Heart right ventricle (tissue), 16 donors: ENCODE measurements around the gene CFI. TPM values are rescaled to one million over a fixed set of nuclear protein-coding genes. Genes with fewer than 3 reads are reported as not detected.

Experiments used
- ATAC-seq, 8 donors: fragments of 200-7000 bp; cut with Tn5 transposase; one replicate each; pipeline ENCODE4 v1.9.1; 2020; ENCODE audit warnings: mild to moderate bottlenecking in 8 of 8, moderate library complexity in 8 of 8, moderate number of reproducible peaks in 1 of 8
- DNase-seq, 2 donors: peaks; one replicate each; pipeline ENCODE4 v3.0.0-alpha.2; 2020
- H3K27ac ChIP-seq, 10 donors: fragments of 200-600 bp; sonication (generic) in 2 of 10; one replicate each; pipeline versions ENCODE4 v1.5.0 to v1.8.0; 2020 to 2022; ENCODE audit warnings: mild to moderate bottlenecking in 3 of 10
- H3K27me3 ChIP-seq, 7 donors: fragments of 200-600 bp; one replicate each; pipeline ENCODE4 v1.8.0; 2021 to 2022; ENCODE audit warnings: mild to moderate bottlenecking in 2 of 7
- H3K36me3 ChIP-seq, 9 donors: fragments of 200-600 bp; sonication (generic) in 1 of 9; one replicate each; pipeline versions ENCODE4 v1.5.0 to v1.8.0; 2020 to 2022; ENCODE audit warnings: mild to moderate bottlenecking in 2 of 9
- H3K4me1 ChIP-seq, 9 donors: fragments of 200-600 bp; sonication (generic) in 1 of 9; one replicate each; pipeline versions ENCODE4 v1.5.0 to v1.8.0; 2020 to 2022; ENCODE audit warnings: mild to moderate bottlenecking in 4 of 9
- H3K4me3 ChIP-seq, 10 donors: fragments of 200-600 bp; sonication (generic) in 2 of 10; one replicate each; pipeline versions ENCODE4 v1.5.0 to v1.8.0; 2020 to 2022; ENCODE audit warnings: mild to moderate bottlenecking in 7 of 10, moderate library complexity in 2 of 10
- H3K9me3 ChIP-seq, 11 donors: fragments of 200-600 bp in 10 of 11; sonication (generic) in 2 of 11; one replicate each; pipeline versions ENCODE4 v1.5.0 to v1.8.0; 2013 to 2022; ENCODE audit warnings: mild to moderate bottlenecking in 2 of 11, control low read depth in 1 of 11, moderate library complexity in 1 of 11
- CTCF ChIP-seq, 9 donors: fragments of 200-600 bp; sonication (generic) in 2 of 9; IDR thresholded peaks; one replicate each; pipeline versions ENCODE4 v1.5.0 to v1.8.0; 2021 to 2022; ENCODE audit warnings: antibody characterized with exemption in 9 of 9, mild to moderate bottlenecking in 5 of 9, moderate library complexity in 1 of 9
- WGBS, 2 donors: extraction: QIAGEN DNeasy Blood & Tissue Kit; methylation state at CpG; one replicate each; pipeline ENCODE4 v1.1.7; 2013; ENCODE audit warnings: inconsistent platforms in 1 of 2; 5-methylcytosine and 5-hydroxymethylcytosine counted together
- intact Hi-C, 10 donors: fragments of 100-400 bp; cut with DNase I; formaldehyde crosslinking; loops; one replicate each; pipeline versions ENCODE4 v1.11.1 to v1.14.2; 2022
- polyA plus RNA-seq, 2 donors: library from polyadenylated mRNA; stranded (reverse); fragments of 200-250 nt; gene quantifications; one replicate each; pipeline ENCODE4 v1.2.3, GENCODE V29; 2013
- total RNA-seq, 10 donors: library from RNA; stranded (reverse); fragmentation: NEBNext Ultra II Directional in 3 of 10; extraction: Animal tissue kit (Norgen Biotek cat#: 25700) in 3 of 10; gene quantifications; one replicate each; pipeline versions ENCODE4 v1.2.1 to v1.2.4, GENCODE V29; 2021 to 2023
- donor health status: Arrhythmogenic right ventricular cardiomyopathy.
- donor health status: ischemic (EF 13 %, LVEDD 7.1; RV severe dilation, severe dysfunction).
- donor health status: healthy with polysubstance abuse.
- donor health status: DM: no; HTN: yes; CAD: no.
- donor health status: DM: no; HTN: no; CAD: no.
- donor health status: ischemic (EF 25% LVEDD 6.9; RV normal size, moderate dysfunction).
- donor health status: ischemic (EF 25% LVEDD 5.7; RV mildly dilated, moderate dysfunction).
- donor health status: healthy.
- donor health status: DM: yes; HTN: yes; CAD: no.
- donor health status: Ischemic cardiomyopathy.
- donor health status: ischemic (EF 35%, LVEDD 5.7; RV mildly dilated, moderate dysfunction).
- donor health status: nonischemic (EF 11% LVEDD 7.7; RV severe dilation, severe dysfunction).
- donor health status: DM: yes; HTN: yes; CAD: no.
- donor health status: PGD.
- donor health status: ischemic (EF 29% LVEDD 5.4; RV normal size, mild dysfunction).
- donor health status: nonischemic (EF 23%, LVEDD 6.1; RV moderate dilation, normal function).

Gene CFI
- total and polyA plus RNA-seq, 12 donors = 5.2 to 16.6 (median 10.5) TPM

- Histone ChIP-seq H3K36me3 (no peaks in the 10 kb centered on the region), H3K4me1 (peaks cover 0 to 15% (median 8%) of the 10 kb centered on the region in 9 donors), H3K27ac (no peak overlapping the region), H3K4me3 (no peak overlapping the region), H3K27me3 (no peaks in the 10 kb centered on the region), H3K9me3 (no peaks in the 10 kb centered on the region)
- 92 to 93% methylated on average over 5 of the region's 5 CpGs for WGBS, 2 donors
- intact Hi-C loops = loop anchor here in 4 of 10 donors (5.0 to 10.0 kb wide), 3 partner anchors 69 to 299 kb away; partner anchors contain the start of genes CFI (in 2 of the 4), GAR1 (in 2 of the 4) and SEC24B (in 1 of the 4)
- no peak for TF ChIP-seq CTCF (IDR thresholded peaks at IDR 0.05)
- ATAC-seq = no peak
- no peak for DNase-seq
Observed at GRCh38 chr4:109733728-109734127, 68.1 kb downstream of the CFI start.

GRCh38 chr4:109730619-109731545, 70.9 kb downstream of the CFI start:
- H3K27me3 ChIP-seq = no peaks in the 10 kb centered on the region
- intact Hi-C loops = loop anchor here in 4 of 10 donors (5.0 to 10.0 kb wide), 3 partner anchors 71 to 296 kb away; partner anchors contain the start of genes CFI (in 2 of the 4), GAR1 (in 2 of the 4) and SEC24B (in 1 of the 4)
- DNase-seq = no peak
- no peaks in the 10 kb centered on the region for H3K9me3 ChIP-seq
- peak overlapping the region; percentile 72 to 100 (median 92) for H3K4me3 ChIP-seq
- H3K4me1 ChIP-seq = peaks cover 0 to 24% (median 14%) of the 10 kb centered on the region in 9 donors
- no peak for ATAC-seq
- peak overlapping the region; percentile 28 to 92 (median 83) for H3K27ac ChIP-seq
- peaks cover 0 to 4% (median 0%) of the 10 kb centered on the region in 9 donors for H3K36me3 ChIP-seq
- peak in 1 of 9 donors; percentile 12 for TF ChIP-seq CTCF (IDR thresholded peaks at IDR 0.05)
- 54 to 55% methylated on average over 21 of the region's 21 CpGs for WGBS, 2 donors

- Histone ChIP-seq H3K9me3 (no peaks in the 10 kb centered on the region), H3K4me1 (peaks cover 0 to 24% (median 14%) of the 10 kb centered on the region in 9 donors), H3K36me3 (peaks cover 0 to 4% (median 0%) of the 10 kb centered on the region in 9 donors), H3K27me3 (no peaks in the 10 kb centered on the region), H3K27ac (peak within 1 kb of the TSS; percentile 28 to 92 (median 83)), H3K4me3 (peak within 1 kb of the TSS; percentile 72 to 100 (median 92))
- WGBS, 2 donors = 0% methylated on average over 67 to 83 of the region's 83 CpGs
- ATAC-seq = peak; percentile 93 to 98 (median 96)
- TF ChIP-seq CTCF (IDR thresholded peaks at IDR 0.05) = no peak
- peak; percentile 46 to 67 for DNase-seq
- intact Hi-C loops = loop anchor here in 5 of 10 donors (5.0 to 10.0 kb wide), 3 partner anchors 72 to 295 kb away; partner anchors contain the start of genes CFI (in 2 of the 5), GAR1 (in 2 of the 5) and SEC24B (in 2 of the 5)
Observed at GRCh38 chr4:109729718-109730618, 71.8 kb downstream of the CFI start, which contains the start of gene PLA2G12A. TSS of gene PLA2G12A (minus strand) at chr4:109730070. CDS start at chr4:109729809, 261 bp downstream.
